ENCODE data around the gene CACFD1.

The CACFD1 gene

GRCh38 chr9:133459476-133460404 lies at the start of gene CACFD1:
TSS of gene CACFD1 (plus strand) at chr9:133459978. CDS start at chr9:133460067, 89 bp downstream.
- peak; percentile 83 to 93 (median 92) for DNase-seq (ENCODE audit: low read depth in 2 of 3, low spot score in 1 of 3)

GRCh38 chr9:133415170-133415569 lies 44.6 kb upstream of the CACFD1 start:
- DNase-seq (ENCODE audit: low read depth in 2 of 3, low spot score in 1 of 3): no peak

DNA sequence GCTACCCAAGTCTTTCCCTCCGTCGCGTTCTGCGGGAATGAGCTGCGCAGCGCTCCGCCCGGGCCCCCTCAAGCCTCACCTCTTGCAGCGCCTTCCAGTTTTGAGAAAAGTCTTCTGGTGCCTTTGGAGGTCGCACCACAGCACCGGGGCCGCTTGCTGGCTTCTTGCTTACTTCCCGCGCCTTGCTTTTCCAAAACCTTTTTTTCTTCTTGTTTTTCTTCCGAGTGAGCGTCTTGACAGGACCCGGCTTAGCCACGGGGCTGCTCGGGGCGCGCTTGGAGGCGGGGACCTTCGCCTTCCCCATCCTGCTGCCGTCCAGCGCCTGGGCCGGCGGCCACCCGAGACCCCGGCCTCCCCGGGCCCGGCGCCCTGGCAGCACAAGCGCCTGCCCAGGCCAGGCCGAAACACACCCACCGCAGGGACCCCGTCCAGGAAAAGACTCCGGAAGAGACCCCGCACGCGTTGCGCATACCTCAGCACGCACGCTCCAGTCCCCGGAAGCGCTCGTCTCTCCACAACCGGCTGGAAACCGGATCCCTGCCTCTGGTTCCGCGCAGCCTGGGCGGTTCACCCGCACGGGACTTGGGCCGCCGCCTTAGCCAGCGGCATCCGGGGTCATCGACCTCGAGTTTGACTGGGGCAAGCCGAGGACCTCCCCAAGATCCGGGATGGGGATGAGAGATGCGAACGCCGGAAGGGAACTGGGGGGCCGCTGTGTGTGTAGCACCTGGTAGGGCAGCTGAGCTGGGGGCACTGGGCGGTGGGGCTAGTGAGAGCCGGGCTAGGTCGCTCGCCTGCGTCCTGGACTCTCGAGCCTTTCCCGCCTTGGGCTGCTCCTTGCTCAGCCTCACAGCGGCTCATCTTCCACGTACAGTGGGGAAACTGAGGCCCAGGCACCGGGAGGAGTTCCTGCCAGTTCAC lies 42.0 kb upstream of the CACFD1 start, which contains the start of gene REXO4:
Gene REXO4 (minus strand): TSS at position 470 of the 921 bp plus-strand sequence. CDS start 166 bp downstream, at position 304.
- peak; percentile 84 to 85 (median 84) for DNase-seq (ENCODE audit: low read depth in 2 of 3, low spot score in 1 of 3)

GRCh38 chr9:133419005-133419404 lies 40.8 kb upstream of the CACFD1 start:
- DNase-seq (ENCODE audit: low read depth in 2 of 3, low spot score in 1 of 3): no peak

- DNase-seq (ENCODE audit: low read depth in 2 of 3, low spot score in 1 of 3): no peak
Observed at GRCh38 chr9:133420392-133420827, 39.4 kb upstream of the CACFD1 start.

GRCh38 chr9:133421615-133422542 lies 37.9 kb upstream of the CACFD1 start, which contains the start of gene ADAMTS13:
TSS of gene ADAMTS13 (plus strand) at chr9:133422367. CDS start at chr9:133422444, 77 bp downstream.
- peak; percentile 38 to 41 (median 40) for DNase-seq (ENCODE audit: low read depth in 2 of 3, low spot score in 1 of 3)

- no peak for DNase-seq (ENCODE audit: low read depth in 2 of 3, low spot score in 1 of 3)
Observed at GRCh38 chr9:133423216-133423615, 36.6 kb upstream of the CACFD1 start.

- DNase-seq (ENCODE audit: low read depth in 2 of 3, low spot score in 1 of 3): no peak
Observed at GRCh38 chr9:133424187-133424586, 35.6 kb upstream of the CACFD1 start.

- DNase-seq (ENCODE audit: low read depth in 2 of 3, low spot score in 1 of 3): no peak
Observed at GRCh38 chr9:133425049-133425632, 34.6 kb upstream of the CACFD1 start.

DNA sequence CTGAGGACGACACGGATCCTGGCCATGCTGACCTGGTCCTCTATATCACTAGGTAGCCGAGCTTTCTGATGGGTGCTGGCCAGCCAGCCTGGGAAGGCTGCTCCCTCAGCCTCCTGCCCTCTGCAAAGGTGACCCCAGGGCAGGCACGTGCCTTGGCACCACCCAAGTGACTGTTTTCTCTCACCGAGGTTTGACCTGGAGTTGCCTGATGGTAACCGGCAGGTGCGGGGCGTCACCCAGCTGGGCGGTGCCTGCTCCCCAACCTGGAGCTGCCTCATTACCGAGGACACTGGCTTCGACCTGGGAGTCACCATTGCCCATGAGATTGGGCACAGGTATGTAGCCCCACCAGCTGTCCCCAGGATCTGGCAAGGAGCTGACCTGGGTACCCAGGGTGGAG lies 33.8 kb upstream of the CACFD1 start:
- DNase-seq (ENCODE audit: low read depth in 2 of 3, low spot score in 1 of 3): no peak

DNA sequence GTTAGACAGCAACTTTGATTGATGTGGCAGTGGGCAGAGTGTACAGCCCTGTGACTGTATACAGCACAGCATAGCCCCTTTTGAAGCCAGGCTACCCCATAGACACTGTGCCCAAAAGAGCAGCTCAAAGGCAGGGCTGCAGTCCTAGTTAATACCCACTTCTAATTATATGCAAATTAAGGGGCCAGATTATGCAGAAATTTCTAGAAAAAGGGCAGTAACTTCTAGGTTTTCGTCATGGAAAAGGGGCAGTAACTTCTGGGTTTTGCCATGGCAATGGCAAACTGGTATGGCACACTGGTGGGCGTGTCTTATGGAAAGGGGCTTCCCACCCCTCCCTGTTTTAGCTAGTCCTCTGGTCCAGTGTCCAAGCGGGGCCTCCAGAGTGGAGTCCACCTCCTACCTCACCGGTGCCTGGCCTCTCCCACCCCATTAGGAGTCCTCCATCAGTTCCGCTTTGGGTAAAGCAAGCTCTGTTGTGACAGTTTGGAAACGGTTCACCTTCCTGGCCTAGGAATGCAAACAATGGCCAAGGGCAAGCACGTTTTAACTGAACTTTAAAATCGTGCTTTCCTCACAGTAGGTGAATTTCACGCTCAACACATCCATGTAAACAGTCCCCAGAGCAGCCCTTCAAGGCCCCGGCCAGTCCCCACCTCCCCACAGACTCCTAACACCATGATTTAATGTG lies 32.0 kb upstream of the CACFD1 start:
- no peak for DNase-seq (ENCODE audit: low read depth in 2 of 3, low spot score in 1 of 3)

GRCh38 chr9:133428617-133429101 lies 31.1 kb upstream of the CACFD1 start:
- DNase-seq (ENCODE audit: low read depth in 2 of 3, low spot score in 1 of 3): no peak

GRCh38 chr9:133429214-133429613 lies 30.6 kb upstream of the CACFD1 start:
- no peak for DNase-seq (ENCODE audit: low read depth in 2 of 3, low spot score in 1 of 3)

DNA sequence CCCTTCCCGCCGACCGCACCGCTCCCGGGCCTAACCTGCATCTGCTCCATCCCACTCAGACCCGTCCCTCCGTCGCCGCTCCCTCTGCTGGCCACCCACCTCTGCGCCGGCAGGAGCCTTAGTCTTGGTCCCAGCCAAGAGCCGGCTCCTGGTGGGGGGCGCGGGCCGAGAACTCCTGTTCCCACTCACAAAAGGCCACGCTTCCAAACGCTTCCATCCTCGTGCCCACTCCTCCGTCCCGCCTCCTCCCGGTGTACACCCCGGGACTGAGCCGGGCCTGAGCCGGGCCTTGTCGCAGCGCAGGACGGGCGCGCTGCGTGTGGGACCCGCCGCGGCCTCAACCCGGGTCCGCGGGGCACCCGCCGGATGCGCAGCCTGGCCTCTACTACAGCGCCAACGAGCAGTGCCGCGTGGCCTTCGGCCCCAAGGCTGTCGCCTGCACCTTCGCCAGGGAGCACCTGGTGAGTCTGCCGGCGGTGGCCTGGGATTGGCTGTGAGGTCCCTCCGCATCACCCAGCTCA lies 30.1 kb upstream of the CACFD1 start:
- no peak for DNase-seq (ENCODE audit: low read depth in 2 of 3, low spot score in 1 of 3)

DNA sequence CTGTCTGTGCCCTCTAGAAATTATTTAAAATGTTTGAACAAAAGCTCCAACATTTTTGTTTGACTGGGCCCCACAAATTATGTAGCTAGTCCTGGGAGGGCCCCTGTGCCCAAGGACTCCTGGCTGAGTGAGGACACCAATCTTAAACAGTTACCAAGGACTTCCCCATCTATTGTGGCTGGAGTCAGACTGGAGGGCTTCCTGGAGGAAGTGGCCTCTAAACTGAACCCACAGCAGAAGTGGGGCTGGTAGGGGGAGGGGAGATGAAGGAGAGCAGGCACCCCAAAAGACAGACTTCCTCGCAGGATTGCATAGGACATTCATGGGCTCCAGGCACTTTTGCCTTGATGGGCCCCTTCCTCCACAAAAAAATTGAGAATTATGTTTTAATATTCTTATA lies 29.5 kb upstream of the CACFD1 start:
- DNase-seq (ENCODE audit: low read depth in 2 of 3, low spot score in 1 of 3): no peak

DNA sequence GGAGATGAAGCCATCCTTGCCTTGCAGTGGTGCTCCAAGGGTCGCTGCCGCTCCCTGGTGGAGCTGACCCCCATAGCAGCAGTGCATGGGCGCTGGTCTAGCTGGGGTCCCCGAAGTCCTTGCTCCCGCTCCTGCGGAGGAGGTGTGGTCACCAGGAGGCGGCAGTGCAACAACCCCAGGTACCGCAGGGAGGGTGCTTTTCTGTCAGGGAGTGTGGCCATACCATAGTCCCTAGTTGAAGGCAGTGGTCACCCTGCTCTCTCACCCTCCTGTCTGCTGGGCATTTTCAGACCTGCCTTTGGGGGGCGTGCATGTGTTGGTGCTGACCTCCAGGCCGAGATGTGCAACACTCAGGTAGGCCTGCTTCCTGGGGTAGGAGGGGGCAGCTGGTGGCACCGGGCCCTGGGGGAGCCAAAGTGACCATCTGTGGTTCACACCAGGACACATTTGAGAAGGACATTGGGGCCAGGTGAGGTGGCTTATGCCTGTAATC lies 26.4 kb upstream of the CACFD1 start:
- DNase-seq (ENCODE audit: low read depth in 2 of 3, low spot score in 1 of 3): no peak

DNA sequence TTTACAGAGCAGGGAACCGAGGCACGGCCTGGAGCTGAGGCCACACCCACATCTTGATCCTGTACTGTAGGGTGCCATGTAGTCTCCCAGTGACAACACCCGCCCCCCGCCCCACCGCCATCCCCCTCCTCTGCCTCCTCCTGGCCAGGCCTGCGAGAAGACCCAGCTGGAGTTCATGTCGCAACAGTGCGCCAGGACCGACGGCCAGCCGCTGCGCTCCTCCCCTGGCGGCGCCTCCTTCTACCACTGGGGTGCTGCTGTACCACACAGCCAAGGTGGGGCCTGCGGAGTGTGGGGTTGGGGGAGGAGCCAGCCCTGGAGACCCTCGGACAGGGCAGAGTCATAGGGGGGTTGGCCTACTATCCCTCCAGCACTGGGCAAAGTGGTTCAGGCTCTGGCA lies 23.1 kb upstream of the CACFD1 start:
- DNase-seq (ENCODE audit: low read depth in 2 of 3, low spot score in 1 of 3): no peak

GRCh38 chr9:133437753-133438531 lies 21.8 kb upstream of the CACFD1 start:
- DNase-seq (ENCODE audit: low read depth in 2 of 3, low spot score in 1 of 3): no peak

Measured in stimulated activated CD4-positive, alpha-beta T cell treated with anti-CD3 and anti-CD28 coated beads, Interleukin-12 subunit alpha, Interleukin-12 subunit beta, amount 100 ng/mL, for 48 hours (primary cell).